Upper lobe of left lung (tissue), 6 donors: ENCODE data around the gene LIAS. TPM values are rescaled to one million over a fixed set of nuclear protein-coding genes. Genes with fewer than 3 reads are reported as not detected.
"Not testable (repeated sequence)": the region's sequence is repeated elsewhere in the genome, so short reads cannot be mapped to it uniquely, and the experiment has no call there.

Experiments used
- ATAC-seq, 2 donors: fragments of 200-7000 bp; cut with Tn5 transposase; one replicate each; pipeline ENCODE4 v1.9.1; 2022; ENCODE audit warnings: mild to moderate bottlenecking in 2 of 2, moderate library complexity in 2 of 2; ENCODE audit not compliant: low FRiP score in 2 of 2
- DNase-seq, 2 donors: peaks; one replicate each; pipeline ENCODE4 v3.0.0-alpha.2; 2019 to 2020
- H3K27ac ChIP-seq, 4 donors: fragments of 200-600 bp; sonication (generic); one replicate each; pipeline ENCODE4 v1.5.1; 2016 to 2019
- H3K27me3 ChIP-seq, 4 donors: fragments of 200-600 bp; sonication (generic); one replicate each; pipeline ENCODE4 v1.5.1; 2017 to 2019
- H3K36me3 ChIP-seq, 4 donors: fragments of 200-600 bp; sonication (generic); one replicate each; pipeline ENCODE4 v1.5.1; 2016 to 2019
- H3K4me1 ChIP-seq, 4 donors: fragments of 200-600 bp; sonication (generic); one replicate each; pipeline ENCODE4 v1.5.1; 2018 to 2019
- H3K4me3 ChIP-seq, 4 donors: fragments of 200-600 bp; sonication (generic); one replicate each; pipeline ENCODE4 v1.5.1; 2017 to 2019; ENCODE audit warnings: mild to moderate bottlenecking in 2 of 4, moderate library complexity in 1 of 4
- H3K9me3 ChIP-seq, 4 donors: fragments of 200-600 bp; sonication (generic); one replicate each; pipeline ENCODE4 v1.5.1; 2018 to 2019
- CTCF ChIP-seq, 6 experiments: fragments of 450-650 bp in 4 of 6; fragments of 200-600 bp in 2 of 6; sonication (generic) in 2 of 6; IDR thresholded peaks; one replicate each; pipeline ENCODE4 v1.5.1; 2016 to 2019; ENCODE audit warnings: antibody characterized with exemption in 6 of 6
- EP300 ChIP-seq, 4 donors: sonication (generic); formaldehyde crosslinking; IDR thresholded peaks; one replicate each; pipeline ENCODE4 v1.5.1; 2017; ENCODE audit warnings: antibody characterized with exemption in 4 of 4, control low read depth in 2 of 4
- POLR2A ChIP-seq, 4 donors: fragments of 450-650 bp; IDR thresholded peaks; one replicate each; pipeline ENCODE4 v1.5.1; 2016 to 2017; ENCODE audit warnings: antibody characterized with exemption in 4 of 4, mild to moderate bottlenecking in 2 of 4
- POLR2AphosphoS5 ChIP-seq, 2 donors: sonication (generic); formaldehyde crosslinking; IDR thresholded peaks; one replicate each; pipeline ENCODE4 v1.5.1; 2017; ENCODE audit warnings: antibody characterized with exemption in 2 of 2
- WGBS, 2 donors: methylation state at CpG; one replicate each; pipeline ENCODE4 v1.1.5; 2017 to 2018; 5-methylcytosine and 5-hydroxymethylcytosine counted together
- total RNA-seq, 6 donors: library from RNA; depleted of rRNA in 4 of 6; stranded (reverse); fragments of >200 nt in 4 of 6; gene quantifications; one replicate each; pipeline versions ENCODE4 v1.1.0 to v1.2.1, GENCODE V29; 2016 to 2021
- donor health status: DM: no; HTN: no; CAD: no; lungs with moderate emphysema.
- donor health status: DM: no; HTN: yes; CAD: no; lungs with severe emphysema.

Gene LIAS
- total RNA-seq, 6 donors from 2014 or later = 4.9 to 23.0 (median 10.8) TPM

GRCh38 chr4:39452860-39453587 lies 5.8 kb upstream of the LIAS start:
- Histone ChIP-seq H3K9me3 (no peaks in the 10 kb centered on the region), H3K27me3 (no peaks in the 10 kb centered on the region), H3K36me3 (peaks cover 43 to 83% (median 58%) of the 10 kb centered on the region in 4 donors), H3K4me3 (no peak overlapping the region), H3K27ac (no peak overlapping the region), H3K4me1 (peaks cover 19 to 28% (median 25%) of the 10 kb centered on the region in 4 donors)
- TF ChIP-seq EP300 (IDR thresholded peaks at IDR 0.05) (no peak), POLR2AphosphoS5 (IDR thresholded peaks at IDR 0.05) (no peak), POLR2A (IDR thresholded peaks at IDR 0.05) (no peak), CTCF (IDR thresholded peaks at IDR 0.05) (no peak)
- ATAC-seq = no peak
- 88% methylated on average over 11 of the region's 11 CpGs for WGBS, 2 donors
- no peak for DNase-seq

- H3K9me3 ChIP-seq = no peaks in the 10 kb centered on the region
- WGBS, 2 donors = 81 to 84% methylated on average over 2 of the region's 2 CpGs
- ATAC-seq (no peak), DNase-seq (no peak)
- peaks cover 43 to 78% (median 58%) of the 10 kb centered on the region in 4 donors for H3K36me3 ChIP-seq
- H3K4me3 ChIP-seq = no peak overlapping the region
- peaks cover 19 to 29% (median 25%) of the 10 kb centered on the region in 4 donors for H3K4me1 ChIP-seq
- TF ChIP-seq POLR2AphosphoS5 (IDR thresholded peaks at IDR 0.05) (no peak), POLR2A (IDR thresholded peaks at IDR 0.05) (no peak), EP300 (IDR thresholded peaks at IDR 0.05) (no peak), CTCF (IDR thresholded peaks at IDR 0.05) (no peak)
- H3K27ac ChIP-seq = no peak overlapping the region
- H3K27me3 ChIP-seq = no peaks in the 10 kb centered on the region
Observed at GRCh38 chr4:39453738-39454137, 5.1 kb upstream of the LIAS start.

- Histone ChIP-seq H3K27me3 (no peaks in the 10 kb centered on the region), H3K9me3 (no peaks in the 10 kb centered on the region), H3K4me1 (peaks cover 25 to 40% (median 33%) of the 10 kb centered on the region in 4 donors), H3K4me3 (no peak overlapping the region), H3K27ac (no peak overlapping the region), H3K36me3 (peaks cover 43 to 69% (median 58%) of the 10 kb centered on the region in 4 donors)
- DNase-seq = no peak
- TF ChIP-seq EP300 (IDR thresholded peaks at IDR 0.05) = no peak
- no peak for TF ChIP-seq CTCF (IDR thresholded peaks at IDR 0.05)
- no peak for TF ChIP-seq POLR2AphosphoS5 (IDR thresholded peaks at IDR 0.05)
- TF ChIP-seq POLR2A (IDR thresholded peaks at IDR 0.05) = no peak
- no peak for ATAC-seq
- 93% methylated on average over 6 of the region's 6 CpGs for WGBS, 2 donors
Observed at GRCh38 chr4:39455486-39455885, 3.4 kb upstream of the LIAS start.

GRCh38 chr4:39456946-39457763 lies 1.7 kb upstream of the LIAS start:
- Histone ChIP-seq H3K27me3 (no peaks in the 10 kb centered on the region), H3K4me3 (peak overlapping the region; percentile 72 to 88 (median 80)), H3K9me3 (no peaks in the 10 kb centered on the region), H3K4me1 (peaks cover 25 to 40% (median 33%) of the 10 kb centered on the region in 4 donors), H3K27ac (peak overlapping the region in 3 of 4 donors; percentile 90 to 97 (median 92)), H3K36me3 (peaks cover 43 to 63% (median 52%) of the 10 kb centered on the region in 4 donors)
- ATAC-seq (no peak), DNase-seq (no peak)
- TF ChIP-seq POLR2A (IDR thresholded peaks at IDR 0.05) = no peak
- no peak for TF ChIP-seq CTCF (IDR thresholded peaks at IDR 0.05)
- 63 to 65% methylated on average over 10 of the region's 10 CpGs for WGBS, 2 donors

GRCh38 chr4:39458161-39458504 lies 723 bp upstream of the LIAS start:
- 0% methylated on average over 7 to 13 of the region's 13 CpGs for WGBS, 2 donors
- ATAC-seq = peak in 1 of 2 donors; percentile 1
- Histone ChIP-seq H3K4me1 (peaks cover 25 to 40% (median 33%) of the 10 kb centered on the region in 4 donors), H3K36me3 (peaks cover 34 to 62% (median 45%) of the 10 kb centered on the region in 4 donors), H3K27ac (peak overlapping the region; percentile 90 to 97 (median 94)), H3K4me3 (peak overlapping the region; percentile 72 to 88 (median 80))
- H3K27me3 ChIP-seq, H3K9me3 ChIP-seq, DNase-seq: not testable (repeated sequence)
